Colon (tissue), 2 donors: ENCODE data around the gene SH2D4B.

Experiments used
- FAIRE-seq: peaks from 2 replicates; lab custom pipeline; 2012; peaks lifted over from hg19 to GRCh38; lab: Jason Lieb, UNC
- donor health status: control.
- donor health status: control.

The SH2D4B gene

GRCh38 chr10:80596391-80597257 lies 58.9 kb downstream of the SH2D4B start:
- FAIRE-seq: no peak

- no peak for FAIRE-seq
These were observed 60.5 kb downstream of the SH2D4B start for GRCh38 chr10:80598084-80598798.

GRCh38 chr10:80598951-80599350 lies 61.2 kb downstream of the SH2D4B start:
- FAIRE-seq: no peak

- no peak for FAIRE-seq
These were observed 61.7 kb downstream of the SH2D4B start for GRCh38 chr10:80599424-80599847.

GRCh38 chr10:80600256-80600655 lies 62.6 kb downstream of the SH2D4B start:
- FAIRE-seq: no peak

GRCh38 chr10:80602881-80603280 lies 65.2 kb downstream of the SH2D4B start:
- no peak for FAIRE-seq

GRCh38 chr10:80603516-80603915 lies 65.8 kb downstream of the SH2D4B start:
- no peak for FAIRE-seq

GRCh38 chr10:80608706-80609105 lies 71.0 kb downstream of the SH2D4B start:
- FAIRE-seq: no peak

GRCh38 chr10:80609331-80609730 lies 71.6 kb downstream of the SH2D4B start:
- FAIRE-seq: no peak

GRCh38 chr10:80611481-80612185 lies 73.9 kb downstream of the SH2D4B start:
- FAIRE-seq: no peak

- no peak for FAIRE-seq
These were observed 74.6 kb downstream of the SH2D4B start for GRCh38 chr10:80612261-80612660.

GRCh38 chr10:80613466-80614170 lies 75.9 kb downstream of the SH2D4B start:
- FAIRE-seq: no peak

- no peak for FAIRE-seq
These were observed 77.1 kb downstream of the SH2D4B start for GRCh38 chr10:80614576-80615416.

GRCh38 chr10:80617807-80618206 lies 80.1 kb downstream of the SH2D4B start:
- no peak for FAIRE-seq

GRCh38 chr10:80619036-80619435 lies 81.3 kb downstream of the SH2D4B start:
- no peak for FAIRE-seq

GRCh38 chr10:80622153-80622552 lies 84.5 kb downstream of the SH2D4B start:
- no peak for FAIRE-seq

- no peak for FAIRE-seq
These were observed 92.6 kb downstream of the SH2D4B start for GRCh38 chr10:80630324-80630723.

GRCh38 chr10:80632742-80633141 lies 95.0 kb downstream of the SH2D4B start:
- FAIRE-seq: no peak

- FAIRE-seq: no peak
These were observed 95.7 kb downstream of the SH2D4B start for GRCh38 chr10:80633383-80633860.

GRCh38 chr10:80633910-80634309 lies 96.2 kb downstream of the SH2D4B start:
- no peak for FAIRE-seq

- FAIRE-seq: no peak
These were observed 105.0 kb downstream of the SH2D4B start for GRCh38 chr10:80642661-80643060.
